NCI-H2196 treated with DMSO at 0.1 percent for 48 hours (cell line): ENCODE measurements around the gene DBH.

Source experiments
- DNase-seq: peaks from one replicate; lab custom pipeline; 2025; ENCODE audit not compliant: unreplicated experiment; lab: John Stamatoyannopoulos, UW

DBH gene

GRCh38 chr9:133642708-133643361, 6.7 kb downstream of the DBH start:
- no peak for DNase-seq

- no peak for DNase-seq
Measured at GRCh38 chr9:133643362-133643755, 7.2 kb downstream of the DBH start.

- no peak for DNase-seq
Measured at GRCh38 chr9:133643978-133644760, 8.0 kb downstream of the DBH start.

GRCh38 chr9:133645021-133645765, 9.0 kb downstream of the DBH start:
- no peak for DNase-seq

GRCh38 chr9:133647148-133647547, 11.0 kb downstream of the DBH start:
- DNase-seq = no peak

- no peak for DNase-seq
Measured at GRCh38 chr9:133647765-133648469, 11.8 kb downstream of the DBH start.

- DNase-seq = no peak
Measured at GRCh38 chr9:133649194-133649593, 13.0 kb downstream of the DBH start.

GRCh38 chr9:133650026-133650425, 13.9 kb downstream of the DBH start:
- DNase-seq = no peak

GRCh38 chr9:133653638-133654037, 17.5 kb downstream of the DBH start:
- DNase-seq = no peak

- no peak for DNase-seq
Measured at GRCh38 chr9:133654736-133655657, 18.8 kb downstream of the DBH start.

GRCh38 chr9:133655701-133656100, 19.5 kb downstream of the DBH start:
- no peak for DNase-seq

- DNase-seq = peak; percentile 74
Measured at GRCh38 chr9:133656211-133657119, 20.3 kb downstream of the DBH start.

- peak; percentile 74 for DNase-seq
Measured at GRCh38 chr9:133657120-133657661, 21.0 kb downstream of the DBH start.

GRCh38 chr9:133658442-133659431, 22.6 kb downstream of the DBH start:
- DNase-seq = no peak

- no peak for DNase-seq
Measured at GRCh38 chr9:133659516-133659915, 23.4 kb downstream of the DBH start.

GRCh38 chr9:133661846-133662540, 25.8 kb downstream of the DBH start:
- no peak for DNase-seq
